Endothelial cell of umbilical vein (primary cell): ENCODE data around the gene ACSM4. TPM values are rescaled to one million over a fixed set of nuclear protein-coding genes. Genes with fewer than 3 reads are reported as not detected.

ENCODE experiments used
- BruUV-seq: library from RNA; stranded (reverse); fragments of 400-500 nt; replicated peaks from 2 replicates; lab custom pipeline; 2021; lab: Mats Ljungman, UMichigan
- CTCF ChIA-PET: fragments of 300-600, 350-600 bp; sonication (Branson Sonifier 250); formaldehyde crosslinking; loops from one replicate; lab custom pipeline; 2021; ENCODE audit warnings: antibody characterized with exemption, inconsistent platforms; lab: Charles Lee
- POLR2A ChIA-PET: fragments of 300-600, 350-600 bp; sonication (Branson Sonifier 250); formaldehyde crosslinking; loops from one replicate; lab custom pipeline; 2021; ENCODE audit warnings: antibody characterized with exemption, inconsistent platforms; lab: Charles Lee
- DNase-seq: peaks from one replicate; pipeline ENCODE4 v3.0.0-alpha.2; 2011; ENCODE audit warnings: low read depth, low spot score
- FAIRE-seq: peaks from 2 replicates; lab custom pipeline; 2011; peaks lifted over from hg19 to GRCh38; lab: Jason Lieb, UNC
- H2AFZ ChIP-seq: 2 replicates; pipeline ENCODE4 v1.6.0; 2012; ENCODE audit warnings: low read depth, low read length, control low read depth, inconsistent platforms
- H3K27ac ChIP-seq: 2 replicates; pipeline ENCODE4 v1.5.1; 2011; ENCODE audit warnings: low read depth, mild to moderate bottlenecking, control low read depth, low read length, moderate library complexity; ENCODE audit not compliant: insufficient read depth
- H3K27me3 ChIP-seq, 2 experiments: 2 replicates each; pipeline versions ENCODE4 v1.6.0 to v1.6.1; 2011; ENCODE audit warnings: low read length in 2 of 2, mixed read lengths in 1 of 2; ENCODE audit not compliant: control insufficient read depth in 2 of 2, insufficient read depth in 2 of 2
- H3K36me3 ChIP-seq, 2 experiments: 2 replicates in 1 of 2; 3 replicates in 1 of 2; pipeline ENCODE4 v1.5.1; 2011; ENCODE audit warnings: low read length in 2 of 2, mild to moderate bottlenecking in 1 of 2, moderate library complexity in 1 of 2; ENCODE audit not compliant: control insufficient read depth in 2 of 2, insufficient read depth in 2 of 2; ENCODE audit errors: extremely low read depth in 1 of 2
- H3K4me1 ChIP-seq: 3 replicates; pipeline ENCODE4 v1.5.1; 2011; ENCODE audit warnings: mild to moderate bottlenecking, low read length; ENCODE audit not compliant: control insufficient read depth, insufficient read depth; ENCODE audit errors: extremely low read depth
- H3K4me2 ChIP-seq: 2 replicates; pipeline ENCODE4 v1.6.1; 2011; ENCODE audit warnings: low read length, control low read depth, mixed read lengths; ENCODE audit not compliant: insufficient read depth
- H3K4me3 ChIP-seq, 3 experiments: fragments of 200-600 bp in 1 of 3; sonication (generic), shearing (Covaris generic) in 1 of 3; replicated peaks in 1 of 3; 2 replicates each; pipeline ENCODE4 v1.5.1; 2011 to 2016; ENCODE audit warnings: control low read depth in 3 of 3, low read length in 3 of 3, mild to moderate bottlenecking in 2 of 3, inconsistent platforms in 1 of 3, low read depth in 1 of 3, moderate library complexity in 1 of 3; ENCODE audit not compliant: insufficient read depth in 1 of 3
- H3K79me2 ChIP-seq: 2 replicates; pipeline ENCODE4 v1.6.0; 2012; ENCODE audit warnings: low read length, inconsistent platforms; ENCODE audit not compliant: control insufficient read depth, insufficient read depth
- H3K9ac ChIP-seq: replicated peaks from 2 replicates; pipeline ENCODE3; 2011; ENCODE audit warnings: low read length, control low read depth; ENCODE audit not compliant: insufficient read depth; ENCODE audit errors: extremely low read depth
- H3K9me1 ChIP-seq: replicated peaks from 3 replicates; pipeline ENCODE4 v1.6.0; 2011; ENCODE audit warnings: mild to moderate bottlenecking, low read length; ENCODE audit not compliant: control insufficient read depth, insufficient read depth; ENCODE audit errors: extremely low read depth
- H3K9me3 ChIP-seq: replicated peaks from 2 replicates; pipeline ENCODE4 v1.5.1; 2012; ENCODE audit warnings: low read length, inconsistent platforms; ENCODE audit not compliant: control insufficient read depth, insufficient read depth
- H4K20me1 ChIP-seq: replicated peaks from 2 replicates; pipeline ENCODE3; 2011; ENCODE audit warnings: mild to moderate bottlenecking, low read length; ENCODE audit not compliant: control insufficient read depth, insufficient read depth; ENCODE audit errors: extremely low read depth
- EZH2 ChIP-seq: IDR thresholded peaks from 2 replicates; pipeline ENCODE4 v1.6.1; 2012; ENCODE audit warnings: borderline replicate concordance, low read depth, mild to moderate bottlenecking, moderate library complexity, low read length, inconsistent platforms; ENCODE audit not compliant: severe bottlenecking
- FOS ChIP-seq: IDR thresholded peaks from 2 replicates; pipeline ENCODE4 v1.6.1; 2011; ENCODE audit warnings: mild to moderate bottlenecking, low read length, moderate library complexity, borderline replicate concordance; ENCODE audit not compliant: insufficient read depth
- GATA2 ChIP-seq: IDR thresholded peaks from 2 replicates; pipeline ENCODE4 v1.7.0; 2011; ENCODE audit warnings: low read depth, mild to moderate bottlenecking, moderate library complexity, mixed read lengths, low read length; ENCODE audit not compliant: insufficient read length, insufficient read depth
- JUN ChIP-seq: IDR thresholded peaks from 2 replicates; pipeline ENCODE4 v1.6.1; 2011; ENCODE audit warnings: borderline replicate concordance, low read depth; ENCODE audit not compliant: insufficient read length, insufficient read depth
- MYC ChIP-seq: IDR thresholded peaks from one replicate; pipeline ENCODE4 v1.6.1; 2011; ENCODE audit warnings: mild to moderate bottlenecking, low read depth, low read length
- POLR2A ChIP-seq: IDR thresholded peaks from 2 replicates; pipeline ENCODE4 v1.6.1; 2012; ENCODE audit warnings: low read depth, mild to moderate bottlenecking, control low read depth, low read length
- POLR2AphosphoS5 ChIP-seq: IDR thresholded peaks from 2 replicates; pipeline ENCODE4 v1.6.1; 2012; ENCODE audit warnings: low read depth, mild to moderate bottlenecking, control low read depth, low read length, moderate library complexity; ENCODE audit not compliant: insufficient read depth
- dilution Hi-C: fragments of 300-500 bp; cut with MboI; formaldehyde crosslinking; loops from one replicate; pipeline ENCODE4 v1.15.0; 2019; ENCODE audit warnings: low sequenced_read_pairs; ENCODE audit not compliant: extremely low pct_ligation_motif_present
- intact Hi-C: fragments of 100-400 bp; cut with micrococcal nuclease; formaldehyde crosslinking; loops from one replicate; pipeline ENCODE4 v1.10.0; 2022
- polyA plus RNA-seq, 4 experiments: library from polyadenylated mRNA; depleted of rRNA in 3 of 4; stranded (reverse) in 3 of 4; unstranded in 1 of 4; fragments of >200 nt; gene quantifications; 2 replicates each; pipeline versions ENCODE4 v1.2.1 to v1.2.3, GENCODE V29; 2011 to 2012; ENCODE audit warnings: missing spikeins in 1 of 4
- total RNA-seq: library from RNA; stranded (reverse); gene quantifications from 2 replicates; pipeline ENCODE4 v1.2.3, GENCODE V29; 2021
- TF ChIP-seq, protein P1 (sequence below): IDR thresholded peaks from 2 replicates; pipeline ENCODE4 v1.6.1; 2011; ENCODE audit not compliant: insufficient read depth, insufficient read length
- TF ChIP-seq, protein P2 (sequence below), 2 donors: IDR thresholded peaks; 1 replicate in 1 of 2; 2 replicates in 1 of 2; pipeline ENCODE4 v1.5.1; 2011; ENCODE audit warnings: low read length in 2 of 2, mild to moderate bottlenecking in 2 of 2, moderate library complexity in 2 of 2, control low read depth in 1 of 2, inconsistent platforms in 1 of 2, low read depth in 1 of 2; ENCODE audit not compliant: insufficient read depth in 1 of 2; ENCODE audit errors: extremely low read depth in 1 of 2

The ACSM4 gene
- total and polyA plus RNA-seq, 2 donors (not counting 3 experiments of a cell fraction or from before 2014, with no cell fraction given): not detected

GRCh38 chr12:7339675-7340074 is 35.8 kb downstream of the ACSM4 start:
- no peak for TF ChIP-seq MYC
- no peak for TF ChIP-seq JUN
- no peak for TF ChIP-seq FOS
- TF ChIP-seq POLR2AphosphoS5: no peak
- TF ChIP-seq, protein P1, sequence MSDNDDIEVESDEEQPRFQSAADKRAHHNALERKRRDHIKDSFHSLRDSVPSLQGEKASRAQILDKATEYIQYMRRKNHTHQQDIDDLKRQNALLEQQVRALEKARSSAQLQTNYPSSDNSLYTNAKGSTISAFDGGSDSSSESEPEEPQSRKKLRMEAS: no peak
- no peak for TF ChIP-seq GATA2
- TF ChIP-seq, protein P2, sequence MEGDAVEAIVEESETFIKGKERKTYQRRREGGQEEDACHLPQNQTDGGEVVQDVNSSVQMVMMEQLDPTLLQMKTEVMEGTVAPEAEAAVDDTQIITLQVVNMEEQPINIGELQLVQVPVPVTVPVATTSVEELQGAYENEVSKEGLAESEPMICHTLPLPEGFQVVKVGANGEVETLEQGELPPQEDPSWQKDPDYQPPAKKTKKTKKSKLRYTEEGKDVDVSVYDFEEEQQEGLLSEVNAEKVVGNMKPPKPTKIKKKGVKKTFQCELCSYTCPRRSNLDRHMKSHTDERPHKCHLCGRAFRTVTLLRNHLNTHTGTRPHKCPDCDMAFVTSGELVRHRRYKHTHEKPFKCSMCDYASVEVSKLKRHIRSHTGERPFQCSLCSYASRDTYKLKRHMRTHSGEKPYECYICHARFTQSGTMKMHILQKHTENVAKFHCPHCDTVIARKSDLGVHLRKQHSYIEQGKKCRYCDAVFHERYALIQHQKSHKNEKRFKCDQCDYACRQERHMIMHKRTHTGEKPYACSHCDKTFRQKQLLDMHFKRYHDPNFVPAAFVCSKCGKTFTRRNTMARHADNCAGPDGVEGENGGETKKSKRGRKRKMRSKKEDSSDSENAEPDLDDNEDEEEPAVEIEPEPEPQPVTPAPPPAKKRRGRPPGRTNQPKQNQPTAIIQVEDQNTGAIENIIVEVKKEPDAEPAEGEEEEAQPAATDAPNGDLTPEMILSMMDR (IDR thresholded peaks at IDR 0.05; ENCODE audit: extremely low read depth in 1 of 2, insufficient read depth in 1 of 2, low read depth in 1 of 2, low read length in 2 of 2): no peak
- TF ChIP-seq EZH2: no peak
- no peak for TF ChIP-seq POLR2A
- FAIRE-seq (no peak), DNase-seq (no peak)
- H2AFZ ChIP-seq: no peak overlapping the region
- intact Hi-C loops (no loop called here), dilution Hi-C loops (no loop called here)
- no peaks in the 10 kb centered on the region for H3K36me3 ChIP-seq
- H3K4me2 ChIP-seq: no peak overlapping the region
- CTCF ChIA-PET: no interaction called here
- H3K4me1 ChIP-seq: peaks cover 4% of the 10 kb centered on the region
- H3K79me2 ChIP-seq: no peaks in the 10 kb centered on the region
- H3K27ac ChIP-seq: no peak overlapping the region
- POLR2A ChIA-PET: no interaction called here
- no TSS peak for BruUV-seq
- H3K27me3 ChIP-seq: no peaks in the 10 kb centered on the region
- H3K9ac ChIP-seq: no peak overlapping the region
- no peak overlapping the region for H3K4me3 ChIP-seq
- no peaks in the 10 kb centered on the region for H4K20me1 ChIP-seq
- no peaks in the 10 kb centered on the region for H3K9me1 ChIP-seq
- no peaks in the 10 kb centered on the region for H3K9me3 ChIP-seq
